ENCODE results near the gene ICAM5. TPM values are rescaled to one million over a fixed set of nuclear protein-coding genes. Genes with fewer than 3 reads are reported as not detected.

ICAM5 gene
- total RNA-seq, 1 experiment from 2014 or later = 8.0 TPM

- H3K4me3 Mint-ChIP-seq = no peak overlapping the region
- TF ChIP-seq ZNF512 (CRISPR knock-in tag; IDR thresholded peaks at IDR 0.05; ENCODE audit: borderline replicate concordance) = no peak
- TF ChIP-seq ZNF121 (CRISPR knock-in tag; IDR thresholded peaks at IDR 0.05) = peak; percentile 58
- CTCF ChIA-PET = interaction anchor here (0.9 to 1.4 kb wide), 2 partner anchors 60 to 70 kb away, joined by 3 to 5 read pairs; no protein-coding TSS in a partner anchor
- no peaks in the 10 kb centered on the region for H3K27me3 Mint-ChIP-seq (ENCODE audit: low read depth)
- DNase-seq (ENCODE audit: low spot score) (no peak), ATAC-seq (no peak)
- H3K4me1 Mint-ChIP-seq = peaks cover 13% of the 10 kb centered on the region
- H3K9me3 Mint-ChIP-seq = no peaks in the 10 kb centered on the region
- peaks cover 16% of the 10 kb centered on the region for H3K36me3 Mint-ChIP-seq
- no peak overlapping the region for H3K27ac Mint-ChIP-seq
- POLR2A ChIA-PET = no interaction called here
Observed at GRCh38 chr19:10318807-10319682, 29.3 kb downstream of the ICAM5 start.

GRCh38 chr19:10320602-10321416 is 31.1 kb downstream of the ICAM5 start:
- peaks cover 6% of the 10 kb centered on the region for H3K4me1 Mint-ChIP-seq
- H3K36me3 Mint-ChIP-seq = peaks cover 21% of the 10 kb centered on the region
- H3K27ac Mint-ChIP-seq = no peak overlapping the region
- H3K27me3 Mint-ChIP-seq (ENCODE audit: low read depth) = no peaks in the 10 kb centered on the region
- no peaks in the 10 kb centered on the region for H3K9me3 Mint-ChIP-seq
- CTCF ChIA-PET = interaction anchor here (0.8 to 1.5 kb wide), 2 partner anchors 31 to 61 kb away, joined by 3 read pairs; partner anchors contain the start of gene ICAM5
- no peak for DNase-seq (ENCODE audit: low spot score)
- TF ChIP-seq JUN (CRISPR knock-in tag; IDR thresholded peaks at IDR 0.05) (no peak), KAT7 (CRISPR knock-in tag; IDR thresholded peaks at IDR 0.05; ENCODE audit: borderline replicate concordance) (no peak), ZNF416 (CRISPR knock-in tag; IDR thresholded peaks at IDR 0.05) (no peak), HMGA2 (CRISPR knock-in tag; IDR thresholded peaks at IDR 0.05) (no peak), JAZF1 (CRISPR knock-in tag; IDR thresholded peaks at IDR 0.05) (no peak), ZNF232 (CRISPR knock-in tag; IDR thresholded peaks at IDR 0.05) (no peak), ATF1 (CRISPR knock-in tag; IDR thresholded peaks at IDR 0.05) (no peak), GTF2I (CRISPR knock-in tag; conservative IDR thresholded peaks at IDR 0.05) (no peak), FOXK1 (CRISPR knock-in tag; IDR thresholded peaks at IDR 0.05) (no peak), NFYB (CRISPR knock-in tag; conservative IDR thresholded peaks at IDR 0.05; ENCODE audit: low read depth) (no peak), ARID4B (CRISPR knock-in tag; IDR thresholded peaks at IDR 0.05; ENCODE audit: borderline replicate concordance) (no peak), CREM (CRISPR knock-in tag; IDR thresholded peaks at IDR 0.05) (no peak), USF2 (CRISPR knock-in tag; IDR thresholded peaks at IDR 0.05) (no peak), ATF6 (CRISPR knock-in tag; IDR thresholded peaks at IDR 0.05) (no peak), MYBL2 (CRISPR knock-in tag; IDR thresholded peaks at IDR 0.05) (no peak), IRF1 (CRISPR knock-in tag; IDR thresholded peaks at IDR 0.05) (no peak)
- ATAC-seq = no peak
- POLR2A ChIA-PET = interaction anchor here (0.5 to 1.3 kb wide), 3 partner anchors 12 to 411 kb away, joined by 3 read pairs; partner anchors contain the start of gene RAVER1
- H3K4me3 Mint-ChIP-seq = no peak overlapping the region

All from WTC11 (cell line).